ENCODE measurements around the gene SCARB2.

DNA sequence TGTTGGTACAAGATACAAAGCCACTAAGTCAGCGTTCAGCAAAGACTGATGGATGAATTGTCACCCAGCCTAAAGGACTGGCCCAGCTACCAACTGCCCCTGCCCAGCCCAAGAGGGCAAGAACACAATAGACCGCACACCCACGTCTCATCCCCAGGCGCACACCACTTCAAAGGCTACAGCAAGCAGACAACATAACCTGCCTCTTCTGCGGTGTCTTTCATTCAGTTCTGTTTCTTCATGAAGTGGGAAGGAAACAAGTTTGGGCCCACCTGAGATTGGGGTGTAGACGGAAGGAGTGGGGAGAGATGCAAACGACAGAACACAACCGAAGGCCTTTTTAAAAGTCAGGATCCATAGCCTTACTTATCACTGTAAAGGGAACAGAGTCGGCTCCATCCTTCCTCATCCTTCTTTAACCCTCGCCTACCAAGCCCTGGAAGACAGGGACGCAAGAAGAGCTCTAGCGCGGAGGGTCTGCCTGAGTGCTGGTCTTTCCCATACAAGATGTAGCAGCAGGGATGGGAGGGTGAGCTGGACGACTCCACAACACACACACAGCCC, 691 bp downstream of the SCARB2 start:
- no peak for TF ChIP-seq CTCF (IDR thresholded peaks at IDR 0.05; ENCODE audit: extremely low read depth in 1 of 2, insufficient read depth in 1 of 2, low read depth in 1 of 2, low read length in 2 of 2)
- TF ChIP-seq JUN (IDR thresholded peaks at IDR 0.05; ENCODE audit: borderline replicate concordance, insufficient read depth, insufficient read length, low read depth): no peak
